KG1 (cell line): Measurements from ENCODE around the gene FAM98C.
"Not testable (repeated sequence)": the region's sequence is repeated elsewhere in the genome, so short reads cannot be mapped to it uniquely, and the experiment has no call there.

Experiments used
- DNase-seq: peaks from one replicate; lab custom pipeline; 2025; lab: John Stamatoyannopoulos, UW

The FAM98C gene

DNA sequence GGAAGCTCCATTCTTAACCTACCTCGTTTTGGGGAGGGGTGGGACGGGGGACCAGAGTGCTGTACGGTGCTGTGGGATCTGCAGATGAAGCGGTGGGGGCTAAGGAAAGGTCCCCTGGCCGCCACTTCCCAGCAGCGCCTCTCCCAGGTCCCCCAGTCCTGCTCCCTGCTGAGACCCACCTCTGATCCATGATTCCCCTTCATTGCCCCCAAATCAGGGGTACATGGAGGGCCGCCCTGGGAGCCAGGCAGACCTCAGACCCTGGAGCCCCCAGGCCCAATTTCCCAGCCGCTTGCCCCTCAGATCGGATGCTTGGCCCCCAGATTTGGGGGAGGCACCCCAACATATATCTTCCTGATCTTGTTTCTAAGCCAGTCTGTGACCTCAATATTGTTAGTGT lies 3.8 kb upstream of the FAM98C start:
- no peak for DNase-seq

- no peak for DNase-seq
Observed at GRCh38 chr19:38399537-38399936, 3.4 kb upstream of the FAM98C start.

DNA sequence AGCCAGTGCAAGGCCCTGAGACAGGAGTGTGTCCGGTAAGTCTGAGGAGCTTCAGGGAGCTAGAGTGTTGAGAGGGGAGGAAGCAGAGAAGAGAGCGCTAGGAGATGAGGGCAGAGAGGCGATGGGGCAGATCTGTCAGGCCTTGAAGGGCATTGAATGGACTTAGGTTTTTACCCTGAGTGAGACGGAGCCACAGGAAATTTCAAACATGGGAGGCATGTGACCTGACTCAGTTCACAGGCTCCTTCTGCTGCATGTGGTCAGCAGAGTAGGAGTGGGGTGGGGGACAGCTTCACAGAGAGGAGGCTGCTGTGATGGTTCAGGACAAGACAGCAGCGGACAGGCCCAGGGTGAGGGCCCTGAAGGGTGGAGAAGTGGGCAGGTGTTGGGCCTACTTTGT lies 2.5 kb upstream of the FAM98C start:
- no peak for DNase-seq

GRCh38 chr19:38401148-38401547 lies 1.7 kb upstream of the FAM98C start:
- no peak for DNase-seq

DNA sequence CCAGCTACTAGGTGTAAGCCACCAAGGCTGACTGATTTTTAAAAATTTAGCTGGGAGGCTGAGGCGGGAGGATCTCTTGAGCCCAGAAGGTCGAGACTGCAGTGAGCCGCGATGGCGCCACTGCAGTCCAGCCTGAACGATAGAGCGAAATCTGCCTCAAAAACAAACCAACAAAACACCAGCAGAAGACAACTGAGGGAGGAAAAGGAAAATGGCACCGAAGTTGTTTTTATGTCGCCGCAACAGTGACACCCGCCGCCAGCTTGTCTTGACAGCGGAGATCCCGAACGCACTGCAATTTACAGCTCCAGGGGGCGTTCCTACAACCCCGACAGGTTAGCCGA lies 298 bp upstream of the FAM98C start:
- DNase-seq: no peak

GRCh38 chr19:38404858-38405257 lies 2.0 kb downstream of the FAM98C start:
- DNase-seq: no peak

DNA sequence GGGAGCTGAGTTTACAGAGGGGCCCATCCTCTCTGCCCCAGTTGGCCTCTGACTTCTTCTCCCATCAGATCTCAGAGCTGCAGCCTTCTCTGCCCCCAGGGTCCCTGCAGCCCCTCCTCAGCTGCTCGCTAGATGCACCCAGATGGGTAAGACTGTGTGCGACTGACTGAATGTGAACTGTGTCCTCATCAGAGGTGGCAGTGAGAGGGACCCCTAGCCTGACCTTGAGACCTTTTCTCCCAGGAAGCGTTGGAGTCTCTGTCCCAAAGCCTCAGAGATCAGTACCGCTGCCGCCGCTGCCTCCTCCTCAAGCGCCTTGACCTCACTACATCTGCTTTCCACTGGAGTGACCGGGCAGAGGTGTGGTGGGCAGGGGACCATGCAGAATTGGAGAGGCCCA lies 2.4 kb downstream of the FAM98C start:
- DNase-seq: no peak

DNA sequence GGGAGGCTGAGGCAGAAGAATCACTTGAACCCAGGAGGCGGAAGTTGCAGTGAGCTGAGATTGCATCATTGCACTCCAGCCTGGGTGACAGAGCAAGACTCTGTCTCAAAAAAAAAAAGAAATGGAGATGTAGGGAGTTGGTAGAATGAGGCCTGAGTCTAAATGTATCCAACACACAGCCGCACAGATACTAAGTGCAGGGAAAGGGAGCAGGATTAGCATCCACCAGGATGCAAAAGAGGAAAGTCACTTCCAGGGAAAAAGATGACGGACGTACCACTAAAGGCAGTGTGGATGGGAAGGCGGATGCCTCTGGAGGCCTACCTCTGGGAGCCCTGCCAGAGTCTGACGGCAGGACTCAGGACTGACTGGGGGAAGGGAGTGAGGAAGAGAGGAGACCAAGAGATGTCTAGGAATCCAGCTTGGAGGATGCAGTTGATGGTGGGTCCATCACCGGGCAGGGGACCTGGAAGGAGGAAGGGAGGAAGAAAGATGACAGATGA lies 6.8 kb downstream of the FAM98C start:
- DNase-seq: no peak

DNA sequence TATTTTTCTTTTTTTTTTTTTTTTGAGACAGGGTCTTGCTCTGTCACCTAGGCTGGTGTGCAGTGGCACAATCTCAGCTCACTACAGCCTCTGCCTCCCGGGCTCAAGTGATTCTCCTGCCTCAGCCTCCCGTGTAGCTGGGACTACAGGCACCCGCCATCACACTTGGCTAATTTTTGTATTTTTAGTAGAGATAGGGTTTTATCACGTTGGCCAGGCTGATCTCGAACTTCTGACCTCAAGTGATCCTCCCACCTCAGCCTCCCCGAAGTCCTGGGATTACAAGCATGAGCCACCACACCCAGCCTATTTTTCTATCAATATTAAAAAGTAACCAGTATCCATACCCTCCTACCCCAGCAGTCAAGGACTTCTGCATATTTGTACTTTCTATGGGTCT lies 7.5 kb downstream of the FAM98C start:
- DNase-seq: not testable (repeated sequence)

DNA sequence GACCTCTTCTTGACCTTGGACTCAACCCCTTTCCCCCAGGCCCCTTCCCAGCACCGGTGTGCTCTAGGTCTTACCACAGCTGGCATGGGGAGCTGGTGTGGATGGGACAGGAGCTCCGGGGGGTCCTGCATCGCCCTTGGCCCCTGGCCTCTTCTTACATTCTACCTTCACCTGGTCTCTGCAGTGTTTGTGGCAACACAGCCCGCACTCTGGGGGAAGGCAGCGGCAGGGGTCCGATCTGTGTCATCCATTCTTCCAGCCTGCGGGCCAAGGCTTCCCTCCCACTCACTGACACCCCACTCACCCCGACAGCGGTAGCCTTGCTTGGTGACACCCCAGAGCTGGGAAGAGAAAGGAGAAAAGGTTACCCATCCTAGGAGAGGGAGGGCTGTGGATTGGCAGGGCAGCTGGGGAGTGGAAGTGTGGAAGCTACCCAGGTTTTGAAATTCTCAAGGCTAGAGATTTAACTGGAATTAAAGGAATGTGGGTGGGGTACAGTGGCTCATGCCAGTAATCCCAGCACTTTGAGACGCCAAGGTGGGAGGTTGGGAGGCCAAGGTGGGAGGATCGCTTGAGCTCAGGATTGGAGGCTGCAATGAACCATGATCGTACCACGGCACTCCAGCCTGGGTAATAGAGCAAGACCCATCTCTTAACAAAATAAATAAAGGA lies 8.3 kb downstream of the FAM98C start:
- DNase-seq: no peak

- DNase-seq: not testable (repeated sequence)
Observed at GRCh38 chr19:38411898-38412297, 9.0 kb downstream of the FAM98C start.

DNA sequence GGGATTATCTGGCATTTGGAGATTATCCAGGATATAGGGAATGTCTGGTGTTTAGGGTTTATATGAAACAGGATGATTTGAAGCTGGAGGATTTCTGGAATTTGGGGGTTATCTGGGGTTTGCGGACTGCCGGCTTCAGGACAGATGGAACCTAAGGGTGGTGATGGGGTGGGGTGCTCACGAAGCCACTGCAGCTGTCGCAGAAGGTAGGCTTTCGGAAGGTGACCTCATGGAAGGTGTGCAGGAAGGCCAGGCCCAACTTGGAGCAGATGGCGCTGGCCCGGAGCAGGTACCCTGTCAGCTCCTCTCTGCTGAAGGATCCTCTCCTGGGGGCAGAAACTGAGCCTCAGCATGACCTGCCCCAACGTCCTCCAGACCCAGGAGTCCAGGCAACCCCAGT lies 9.6 kb downstream of the FAM98C start:
- no peak for DNase-seq

GRCh38 chr19:38412961-38413360 lies 10.1 kb downstream of the FAM98C start:
- DNase-seq: no peak

- no peak for DNase-seq
Observed at GRCh38 chr19:38413416-38413815, 10.5 kb downstream of the FAM98C start.

DNA sequence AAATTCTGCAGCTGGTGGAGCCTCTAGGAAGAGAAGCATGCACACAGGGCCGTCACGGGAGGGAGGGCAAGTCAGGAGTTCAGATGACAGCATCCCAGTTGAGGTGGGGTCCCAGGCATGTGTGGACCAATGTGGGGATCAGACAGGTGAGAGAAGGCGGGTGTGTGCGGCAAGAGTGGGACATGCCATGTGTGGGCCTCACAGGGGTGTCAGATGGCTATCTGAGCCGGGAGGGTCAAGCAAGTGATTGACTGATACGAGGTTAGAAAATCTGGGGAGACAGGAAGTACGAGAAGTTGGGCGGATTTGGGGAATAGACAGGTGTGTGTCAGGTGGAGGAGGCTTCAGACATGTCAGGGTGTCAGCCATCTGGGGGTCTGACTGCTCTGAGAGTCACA lies 14.3 kb downstream of the FAM98C start:
- DNase-seq: no peak

- no peak for DNase-seq
Observed at GRCh38 chr19:38417544-38418506, 14.9 kb downstream of the FAM98C start.

- no peak for DNase-seq
Observed at GRCh38 chr19:38420935-38421334, 18.0 kb downstream of the FAM98C start.

DNA sequence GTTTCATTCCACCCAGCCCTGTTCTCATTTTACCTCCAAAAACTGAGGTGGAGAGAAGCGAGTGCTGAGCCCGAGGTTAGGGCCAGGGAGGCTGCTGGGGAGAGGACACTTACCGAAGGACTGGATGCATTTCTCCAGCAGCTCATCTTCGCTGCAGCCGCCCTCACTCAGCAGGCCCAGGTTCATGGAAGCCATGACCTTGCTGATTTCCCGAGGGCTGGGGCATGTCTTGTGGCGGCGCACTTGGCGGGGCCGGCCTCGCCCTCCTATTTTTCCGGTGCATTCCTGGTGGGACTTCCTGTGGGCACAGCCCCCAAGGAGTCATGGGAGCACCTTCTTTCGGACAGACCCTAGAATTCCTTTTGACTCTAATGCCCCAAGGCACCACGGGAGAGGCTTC lies 19.0 kb downstream of the FAM98C start:
- no peak for DNase-seq

GRCh38 chr19:38422438-38422837 lies 19.5 kb downstream of the FAM98C start:
- DNase-seq: no peak

- no peak for DNase-seq
Observed at GRCh38 chr19:38424272-38424671, 21.4 kb downstream of the FAM98C start.

GRCh38 chr19:38425222-38425809 lies 22.4 kb downstream of the FAM98C start:
- DNase-seq: no peak

GRCh38 chr19:38425810-38426466 lies 23.0 kb downstream of the FAM98C start, which contains the start of gene RASGRP4:
Gene RASGRP4 (minus strand): TSS chr19:38426219. CDS start chr19:38426091, 128 bp downstream.
- peak; percentile 62 for DNase-seq
